ENCODE data around the gene ARHGAP42.

Gene ARHGAP42

GRCh38 chr11:100831929-100832494, 144.9 kb downstream of the ARHGAP42 start:
- no peak for DNase-seq (ENCODE audit: low read depth, low spot score)

- no peak for DNase-seq (ENCODE audit: low read depth, low spot score)
These were observed 145.7 kb downstream of the ARHGAP42 start for GRCh38 chr11:100832829-100833228.

- DNase-seq (ENCODE audit: low read depth, low spot score), result no peak
These were observed 146.2 kb downstream of the ARHGAP42 start for GRCh38 chr11:100833276-100833675.

- no peak for DNase-seq (ENCODE audit: low read depth, low spot score)
These were observed 148.8 kb downstream of the ARHGAP42 start for GRCh38 chr11:100835854-100836253.

- no peak for DNase-seq (ENCODE audit: low read depth, low spot score)
These were observed 150.2 kb downstream of the ARHGAP42 start for GRCh38 chr11:100837311-100837710.

- DNase-seq (ENCODE audit: low read depth, low spot score), result no peak
These were observed 154.8 kb downstream of the ARHGAP42 start for GRCh38 chr11:100841711-100842407.

GRCh38 chr11:100847696-100848216, 160.7 kb downstream of the ARHGAP42 start:
- DNase-seq (ENCODE audit: low read depth, low spot score), result no peak

GRCh38 chr11:100849009-100849900, 162.2 kb downstream of the ARHGAP42 start:
- DNase-seq (ENCODE audit: low read depth, low spot score), result peak; percentile 58

- no peak for DNase-seq (ENCODE audit: low read depth, low spot score)
These were observed 162.8 kb downstream of the ARHGAP42 start for GRCh38 chr11:100849901-100850235.

GRCh38 chr11:100851147-100851546, 164.1 kb downstream of the ARHGAP42 start:
- DNase-seq (ENCODE audit: low read depth, low spot score), result no peak

- no peak for DNase-seq (ENCODE audit: low read depth, low spot score)
These were observed 164.6 kb downstream of the ARHGAP42 start for GRCh38 chr11:100851584-100852152.

GRCh38 chr11:100855466-100856067, 168.5 kb downstream of the ARHGAP42 start:
- DNase-seq (ENCODE audit: low read depth, low spot score), result no peak

- DNase-seq (ENCODE audit: low read depth, low spot score), result no peak
These were observed 170.3 kb downstream of the ARHGAP42 start for GRCh38 chr11:100857236-100858005.

GRCh38 chr11:100860318-100861155, 173.4 kb downstream of the ARHGAP42 start:
- DNase-seq (ENCODE audit: low read depth, low spot score), result no peak

GRCh38 chr11:100861212-100861611, 174.1 kb downstream of the ARHGAP42 start:
- DNase-seq (ENCODE audit: low read depth, low spot score), result no peak

GRCh38 chr11:100863080-100863581, 176.0 kb downstream of the ARHGAP42 start:
- DNase-seq (ENCODE audit: low read depth, low spot score), result no peak

GRCh38 chr11:100865443-100866065, 178.5 kb downstream of the ARHGAP42 start:
- DNase-seq (ENCODE audit: low read depth, low spot score), result no peak

GRCh38 chr11:100866453-100866852, 179.4 kb downstream of the ARHGAP42 start:
- no peak for DNase-seq (ENCODE audit: low read depth, low spot score)

GRCh38 chr11:100867606-100868005, 180.5 kb downstream of the ARHGAP42 start:
- DNase-seq (ENCODE audit: low read depth, low spot score), result no peak
